HepG2 (cell line): ENCODE results near the gene NOXA1. TPM values are rescaled to one million over a fixed set of nuclear protein-coding genes. Genes with fewer than 3 reads are reported as not detected.

Experiments used
- ATAC-seq: fragments of 200-7000 bp; cut with Tn5 transposase; 3 replicates; pipeline ENCODE4 v1.9.1; 2020; ENCODE audit warnings: mild to moderate bottlenecking, moderate library complexity
- BruUV-seq: library from RNA; stranded (reverse); fragments of 400-500 nt; replicated peaks from 2 replicates; lab custom pipeline; 2021; lab: Mats Ljungman, UMichigan
- CTCF ChIA-PET: fragments of 300-600 bp; formaldehyde crosslinking; extraction: SDS; loops from one replicate; lab custom pipeline; 2021; ENCODE audit warnings: low total read pairs, inconsistent platforms, low intra/inter-chr PET ratio; lab: Yijun Ruan, JAX
- POLR2A ChIA-PET: fragments of 350-600 bp; sonication (Branson Sonifier 250); formaldehyde crosslinking; loops from one replicate; lab custom pipeline; 2020; ENCODE audit warnings: antibody characterized with exemption, inconsistent platforms; lab: Yijun Ruan, JAX
- DNase-seq: peaks from one replicate; pipeline ENCODE4 v3.0.0-alpha.2; 2015; ENCODE audit warnings: low spot score
- FAIRE-seq: peaks from 3 replicates; lab custom pipeline; 2011; peaks lifted over from hg19 to GRCh38; lab: Jason Lieb, UNC
- H2AFZ ChIP-seq: one replicate; pipeline ENCODE4 v1.6.1; 2011; ENCODE audit warnings: low read length, inconsistent platforms
- H3K27ac ChIP-seq: fragments of 300-600 bp; 3 replicates; pipeline ENCODE4 v1.8.0; 2011; ENCODE audit warnings: mixed run types, mild to moderate bottlenecking, mixed read lengths, low read length, inconsistent platforms; ENCODE audit not compliant: insufficient read depth; ENCODE audit errors: extremely low read length
- H3K27me3 ChIP-seq, 2 experiments: fragments of 200-600 bp in 1 of 2; 2 replicates in 1 of 2; 3 replicates in 1 of 2; pipeline versions ENCODE4 v1.6.0 to v1.8.0; 2011; ENCODE audit warnings: low read length in 2 of 2, mild to moderate bottlenecking in 2 of 2, moderate library complexity in 2 of 2, inconsistent platforms in 1 of 2; ENCODE audit not compliant: insufficient read depth in 2 of 2, control insufficient read depth in 1 of 2
- H3K36me3 ChIP-seq, 2 experiments: fragments of 200-600 bp in 1 of 2; replicated peaks in 1 of 2; 2 replicates in 1 of 2; 3 replicates in 1 of 2; pipeline versions ENCODE4 v1.5.1 to v1.8.0; 2011; ENCODE audit warnings: low read length in 2 of 2, inconsistent platforms in 1 of 2; ENCODE audit not compliant: insufficient read depth in 2 of 2, control insufficient read depth in 1 of 2
- H3K4me1 ChIP-seq: 2 replicates; pipeline ENCODE4 v1.5.1; 2012; ENCODE audit warnings: low read length, inconsistent platforms; ENCODE audit not compliant: insufficient read depth
- H3K4me2 ChIP-seq: 2 replicates; pipeline ENCODE4 v1.6.0; 2011; ENCODE audit warnings: low read depth, low read length, inconsistent platforms
- H3K4me3 ChIP-seq, 3 experiments: fragments of 200-600 bp in 1 of 3; sonication (generic), shearing (Covaris generic) in 1 of 3; replicated peaks in 1 of 3; 2 replicates each; pipeline ENCODE4 v1.5.1; 2011 to 2016; ENCODE audit warnings: low read length in 3 of 3, inconsistent platforms in 2 of 3, low read depth in 2 of 3, mild to moderate bottlenecking in 2 of 3, control low read depth in 1 of 3, mixed read lengths in 1 of 3; ENCODE audit not compliant: insufficient read depth in 1 of 3
- H3K79me2 ChIP-seq: one replicate; pipeline ENCODE4 v1.6.1; 2011; ENCODE audit warnings: low read length, inconsistent platforms; ENCODE audit not compliant: insufficient read depth
- H3K9ac ChIP-seq: 2 replicates; pipeline ENCODE4 v1.6.0; 2011; ENCODE audit warnings: mild to moderate bottlenecking, low read depth, low read length, inconsistent platforms; ENCODE audit not compliant: insufficient read depth
- H3K9me3 ChIP-seq: 2 replicates; pipeline ENCODE4 v1.5.1; 2012; ENCODE audit warnings: mild to moderate bottlenecking, low read length
- H4K20me1 ChIP-seq: 2 replicates; pipeline ENCODE4 v1.6.0; 2011; ENCODE audit warnings: inconsistent platforms, mild to moderate bottlenecking, low read length, moderate library complexity; ENCODE audit not compliant: insufficient read depth
- AHR ChIP-seq: IDR thresholded peaks from 2 replicates; pipeline ENCODE4 v1.6.1; 2018; ENCODE audit warnings: missing genetic modification reagents, missing compliant biosample characterization
- ELF1 ChIP-seq: sonication (generic); formaldehyde crosslinking; IDR thresholded peaks from 2 replicates; pipeline ENCODE4 v1.4.0; 2020; ENCODE audit warnings: missing genetic modification reagents
- HHEX ChIP-seq: IDR thresholded peaks from 2 replicates; pipeline ENCODE4 v1.6.1; 2016; ENCODE audit warnings: control low read depth
- PHF5A ChIP-seq: IDR thresholded peaks from one replicate; pipeline ENCODE4 v1.6.1; 2018; ENCODE audit warnings: low read depth, missing genetic modification reagents; ENCODE audit not compliant: unreplicated experiment
- PHF8 ChIP-seq: sonication (generic); formaldehyde crosslinking; IDR thresholded peaks from 2 replicates; pipeline ENCODE4 v1.5.0; 2020; ENCODE audit warnings: missing genetic modification reagents
- SMAD1 ChIP-seq: sonication (generic); formaldehyde crosslinking; IDR thresholded peaks from 2 replicates; pipeline ENCODE4 v1.4.0; 2020; ENCODE audit warnings: missing genetic modification reagents, low read depth, mild to moderate bottlenecking, borderline replicate concordance
- SOX5 ChIP-seq: IDR thresholded peaks from 2 replicates; pipeline ENCODE4 v1.6.1; 2016; ENCODE audit warnings: borderline replicate concordance
- TFDP2 ChIP-seq: sonication (generic); formaldehyde crosslinking; IDR thresholded peaks from 2 replicates; pipeline ENCODE4 v1.4.0; 2020; ENCODE audit warnings: missing genetic modification reagents
- ZFP37 ChIP-seq: sonication (generic); formaldehyde crosslinking; IDR thresholded peaks from 2 replicates; pipeline ENCODE4 v1.4.0; 2020; ENCODE audit warnings: missing genetic modification reagents, borderline replicate concordance
- ZNF101 ChIP-seq: sonication (generic); formaldehyde crosslinking; IDR thresholded peaks from 2 replicates; pipeline ENCODE4 v1.4.0; 2020; ENCODE audit warnings: mild to moderate bottlenecking, low read depth, missing genetic modification reagents, borderline replicate concordance
- ZNF33A ChIP-seq: sonication (generic); formaldehyde crosslinking; IDR thresholded peaks from 2 replicates; pipeline ENCODE4 v1.5.1; 2020; ENCODE audit warnings: missing genetic modification reagents, mild to moderate bottlenecking, moderate library complexity, borderline replicate concordance
- ZNF446 ChIP-seq: sonication (generic); formaldehyde crosslinking; IDR thresholded peaks from 2 replicates; pipeline ENCODE4 v1.5.0; 2020; ENCODE audit warnings: mild to moderate bottlenecking, missing genetic modification reagents
- ZNF7 ChIP-seq: IDR thresholded peaks from 2 replicates; pipeline ENCODE4 v1.6.1; 2016; ENCODE audit warnings: missing biosample characterization, missing genetic modification reagents
- ZNF790 ChIP-seq: sonication (generic); formaldehyde crosslinking; IDR thresholded peaks from 2 replicates; pipeline ENCODE4 v1.8.0; 2022; ENCODE audit warnings: missing genetic modification reagents, mild to moderate bottlenecking, borderline replicate concordance
- WGBS: methylation state at CpG from one replicate; pipeline ENCODE4 v1.1.6; 2017; ENCODE audit warnings: low lambda C conversion rate; 5-methylcytosine and 5-hydroxymethylcytosine counted together
- in situ Hi-C: cut with HindIII; loops from 2 replicates; pipeline ENCODE4 v1.10.0; 2017; ENCODE audit warnings: low pct_unique_long_range_greater_than_20kb; ENCODE audit not compliant: extremely low pct_ligation_motif_present
- intact Hi-C: fragments of 100-400 bp; cut with micrococcal nuclease; formaldehyde crosslinking; loops from one replicate; pipeline ENCODE4 v1.10.0; 2022; ENCODE audit not compliant: unreplicated experiment
- polyA plus RNA-seq, 8 experiments: library from polyadenylated mRNA; depleted of rRNA in 3 of 8; stranded (reverse) in 7 of 8; unstranded in 1 of 8; fragments of >200 nt; fragmentation: Illumina TruSeq in 4 of 8; extraction: Trizol in 4 of 8; gene quantifications; 2 replicates each; pipeline versions ENCODE4 v1.2.1 to v1.2.3, GENCODE V29; 2011 to 2016; ENCODE audit warnings: low read depth in 4 of 8, missing spikeins in 1 of 8, mixed read lengths in 1 of 8; ENCODE audit not compliant: insufficient read depth in 1 of 8
- total RNA-seq, 5 experiments: library from RNA; depleted of rRNA; stranded (reverse); fragments of >200 nt; fragmentation: Illumina TruSeq; extraction: Trizol; gene quantifications; 2 replicates each; pipeline ENCODE4 v1.2.3, GENCODE V29; 2016; ENCODE audit warnings: low read depth in 1 of 5
- TF ChIP-seq, protein P1 (sequence below), 2 experiments: sonication (generic) in 1 of 2; formaldehyde crosslinking in 1 of 2; IDR thresholded peaks; 2 replicates each; pipeline versions ENCODE4 v1.4.0 to v1.6.1; 2016 to 2020; ENCODE audit warnings: borderline replicate concordance in 1 of 2, low read depth in 1 of 2, mild to moderate bottlenecking in 1 of 2, missing genetic modification reagents in 1 of 2

Gene NOXA1
- total and polyA plus RNA-seq, 2 of the 13 experiments (the other 11 are each of a cell fraction or from before 2014, with no cell fraction given), result 0.78 to 1.2 TPM

DNA sequence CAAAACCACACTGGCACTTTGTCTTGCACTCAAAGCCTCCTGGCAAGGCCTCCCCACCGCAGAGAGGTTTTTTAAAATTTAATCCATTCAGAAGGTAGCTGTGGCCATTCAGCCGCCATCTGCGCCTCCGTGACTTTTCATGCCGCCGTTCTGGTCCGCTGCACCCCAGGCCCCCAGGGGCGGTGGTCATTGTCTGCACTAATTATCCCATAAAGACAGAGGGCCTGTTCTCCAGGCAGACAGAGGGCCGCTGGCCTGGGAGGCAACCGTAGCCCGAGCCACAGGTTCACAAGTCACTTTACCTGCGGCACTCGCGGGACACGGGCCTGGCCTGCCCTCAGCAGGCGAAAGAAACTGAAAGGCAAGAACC lies 49.6 kb upstream of the NOXA1 start:
- CTCF ChIA-PET, result no interaction called here
- TF ChIP-seq ZFP37 (CRISPR knock-in tag) (no peak), HHEX (CRISPR knock-in tag) (no peak), SMAD1 (CRISPR knock-in tag) (no peak), AHR (CRISPR knock-in tag) (no peak), ZNF790 (CRISPR knock-in tag) (no peak), ZNF7 (CRISPR knock-in tag) (no peak), ZNF446 (CRISPR knock-in tag) (no peak), ELF1 (CRISPR knock-in tag) (no peak), TFDP2 (CRISPR knock-in tag) (no peak), ZNF101 (CRISPR knock-in tag) (no peak), ZNF33A (CRISPR knock-in tag) (no peak), PHF5A (CRISPR knock-in tag) (no peak), SOX5 (no peak), PHF8 (CRISPR knock-in tag) (no peak)
- TF ChIP-seq, protein P1, sequence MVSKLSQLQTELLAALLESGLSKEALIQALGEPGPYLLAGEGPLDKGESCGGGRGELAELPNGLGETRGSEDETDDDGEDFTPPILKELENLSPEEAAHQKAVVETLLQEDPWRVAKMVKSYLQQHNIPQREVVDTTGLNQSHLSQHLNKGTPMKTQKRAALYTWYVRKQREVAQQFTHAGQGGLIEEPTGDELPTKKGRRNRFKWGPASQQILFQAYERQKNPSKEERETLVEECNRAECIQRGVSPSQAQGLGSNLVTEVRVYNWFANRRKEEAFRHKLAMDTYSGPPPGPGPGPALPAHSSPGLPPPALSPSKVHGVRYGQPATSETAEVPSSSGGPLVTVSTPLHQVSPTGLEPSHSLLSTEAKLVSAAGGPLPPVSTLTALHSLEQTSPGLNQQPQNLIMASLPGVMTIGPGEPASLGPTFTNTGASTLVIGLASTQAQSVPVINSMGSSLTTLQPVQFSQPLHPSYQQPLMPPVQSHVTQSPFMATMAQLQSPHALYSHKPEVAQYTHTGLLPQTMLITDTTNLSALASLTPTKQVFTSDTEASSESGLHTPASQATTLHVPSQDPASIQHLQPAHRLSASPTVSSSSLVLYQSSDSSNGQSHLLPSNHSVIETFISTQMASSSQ (IDR thresholded peaks at IDR 0.05; ENCODE audit: low read depth), result no peak
- TF ChIP-seq, protein P1 (CRISPR knock-in tag; IDR thresholded peaks at IDR 0.05; ENCODE audit: borderline replicate concordance), result no peak

More for the DNA sequence above, 49.6 kb upstream of the NOXA1 start:
- H3K36me3 ChIP-seq, result no peaks in the 10 kb centered on the region
- peaks cover 8% of the 10 kb centered on the region; the same call in 1 of the 2 replicates for H3K4me1 ChIP-seq
- H3K4me2 ChIP-seq, result no peak overlapping the region
- no peaks in the 10 kb centered on the region for H3K9me3 ChIP-seq
- no peak overlapping the region for H3K4me3 ChIP-seq
- in situ Hi-C loops (no loop called here), intact Hi-C loops (no loop called here)
- no peaks in the 10 kb centered on the region for H3K79me2 ChIP-seq
- peaks cover 3 to 7% of the 10 kb centered on the region in 2 experiments; a peak in 2 of 5 replicates for H3K27me3 ChIP-seq
- DNase-seq (no peak), ATAC-seq (no peak), FAIRE-seq (no peak)
- WGBS, result 87% methylated on average over 16 of the region's 16 CpGs
- BruUV-seq, result no TSS peak
- POLR2A ChIA-PET, result no interaction called here
- H4K20me1 ChIP-seq, result no peaks in the 10 kb centered on the region
- H2AFZ ChIP-seq, result no peak overlapping the region
- H3K27ac ChIP-seq, result no peak overlapping the region
- no peak overlapping the region for H3K9ac ChIP-seq
